ENCODE data around the gene CELSR1. TPM values are rescaled to one million over a fixed set of nuclear protein-coding genes. Genes with fewer than 3 reads are reported as not detected.

The CELSR1 gene
- total RNA-seq, 1 donor from 2014 or later: 2.1 TPM

DNA sequence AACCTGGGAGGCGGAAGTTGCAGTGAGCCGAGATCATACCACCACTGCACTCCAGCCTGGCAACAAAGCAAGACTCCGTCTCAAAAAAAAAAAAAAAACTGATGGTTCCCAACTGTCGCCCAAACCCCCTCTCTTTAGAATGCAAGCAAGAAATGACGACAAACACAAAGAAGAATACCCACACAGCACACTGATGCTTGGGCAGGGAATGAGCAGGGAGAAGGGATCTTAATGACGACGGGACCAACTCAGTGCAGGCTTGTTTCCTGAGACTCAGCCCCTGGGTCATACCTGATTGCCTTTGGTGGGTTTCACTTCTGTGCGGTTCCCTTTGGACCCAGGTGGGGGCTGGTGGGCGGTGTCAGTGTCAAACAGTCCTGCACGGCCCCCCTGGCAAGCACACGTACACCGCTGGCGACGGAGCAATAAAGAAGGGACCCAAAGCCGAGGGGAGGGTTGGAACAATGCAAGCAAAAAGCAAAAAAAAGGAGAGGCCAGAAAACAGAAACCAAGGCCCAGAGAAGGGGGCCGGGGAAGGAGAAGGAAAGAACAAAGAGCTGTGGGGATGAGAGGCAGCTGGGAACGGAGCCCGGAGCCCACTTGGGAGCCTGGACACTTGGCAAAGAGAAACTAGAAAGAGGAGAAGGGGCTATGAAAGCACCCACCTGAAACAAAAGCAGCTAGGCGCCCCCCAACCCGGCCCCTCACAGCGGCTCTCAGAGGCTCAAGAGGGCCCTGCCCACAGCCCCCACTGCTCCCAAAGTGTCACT lies 99.6 kb downstream of the CELSR1 start:
- Histone ChIP-seq H3K9me3 (ENCODE audit: control insufficient read depth in 3 of 3, low read length in 3 of 3) (no peaks in the 10 kb centered on the region), H3K27me3 (ENCODE audit: control insufficient read depth in 3 of 3, insufficient read depth in 3 of 3, low read length in 3 of 3) (peaks cover 6 to 20% (median 15%) of the 10 kb centered on the region in 3 donors), H3K36me3 (ENCODE audit: control insufficient read depth in 3 of 3, insufficient read depth in 3 of 3, low read length in 3 of 3) (no peaks in the 10 kb centered on the region), H3K27ac (ENCODE audit: low read depth, low read length) (no peak overlapping the region), H3K4me3 (ENCODE audit: low read length in 3 of 3) (no peak overlapping the region), H3K4me1 (ENCODE audit: control insufficient read depth in 3 of 3, insufficient read depth in 3 of 3, low read length in 3 of 3) (no peaks in the 10 kb centered on the region), H3K9ac (ENCODE audit: low read depth in 1 of 3, low read length in 3 of 3) (no peak overlapping the region)

- peaks cover 8 to 25% (median 19%) of the 10 kb centered on the region in 3 donors for H3K27me3 ChIP-seq (ENCODE audit: control insufficient read depth in 3 of 3, insufficient read depth in 3 of 3, low read length in 3 of 3)
- H3K4me1 ChIP-seq (ENCODE audit: control insufficient read depth in 3 of 3, insufficient read depth in 3 of 3, low read length in 3 of 3): no peaks in the 10 kb centered on the region
- H3K4me3 ChIP-seq (ENCODE audit: low read length in 3 of 3): no peak overlapping the region
- no peak overlapping the region for H3K27ac ChIP-seq (ENCODE audit: low read depth, low read length)
- no peak overlapping the region for H3K9ac ChIP-seq (ENCODE audit: low read depth in 1 of 3, low read length in 3 of 3)
- H3K9me3 ChIP-seq (ENCODE audit: control insufficient read depth in 3 of 3, low read length in 3 of 3): no peaks in the 10 kb centered on the region
- no peaks in the 10 kb centered on the region for H3K36me3 ChIP-seq (ENCODE audit: control insufficient read depth in 3 of 3, insufficient read depth in 3 of 3, low read length in 3 of 3)
Observed at GRCh38 chr22:46436595-46437175, 100.7 kb downstream of the CELSR1 start.

GRCh38 chr22:46433318-46433717 lies 104.1 kb downstream of the CELSR1 start:
- Histone ChIP-seq H3K4me1 (ENCODE audit: control insufficient read depth in 3 of 3, insufficient read depth in 3 of 3, low read length in 3 of 3) (no peaks in the 10 kb centered on the region), H3K9ac (ENCODE audit: low read depth in 1 of 3, low read length in 3 of 3) (no peak overlapping the region), H3K4me3 (ENCODE audit: low read length in 3 of 3) (no peak overlapping the region), H3K9me3 (ENCODE audit: control insufficient read depth in 3 of 3, low read length in 3 of 3) (no peaks in the 10 kb centered on the region), H3K27ac (ENCODE audit: low read depth, low read length) (no peak overlapping the region), H3K36me3 (ENCODE audit: control insufficient read depth in 3 of 3, insufficient read depth in 3 of 3, low read length in 3 of 3) (no peaks in the 10 kb centered on the region), H3K27me3 (ENCODE audit: control insufficient read depth in 3 of 3, insufficient read depth in 3 of 3, low read length in 3 of 3) (peaks cover 16 to 45% (median 37%) of the 10 kb centered on the region in 3 donors)

GRCh38 chr22:46432164-46433068 lies 105.0 kb downstream of the CELSR1 start:
- Histone ChIP-seq H3K27ac (ENCODE audit: low read depth, low read length) (no peak overlapping the region), H3K9me3 (ENCODE audit: control insufficient read depth in 3 of 3, low read length in 3 of 3) (no peaks in the 10 kb centered on the region), H3K9ac (ENCODE audit: low read depth in 1 of 3, low read length in 3 of 3) (no peak overlapping the region), H3K4me3 (ENCODE audit: low read length in 3 of 3) (peak overlapping the region; percentile 49 to 67 (median 54)), H3K27me3 (ENCODE audit: control insufficient read depth in 3 of 3, insufficient read depth in 3 of 3, low read length in 3 of 3) (peaks cover 16 to 45% (median 38%) of the 10 kb centered on the region in 3 donors), H3K36me3 (ENCODE audit: control insufficient read depth in 3 of 3, insufficient read depth in 3 of 3, low read length in 3 of 3) (no peaks in the 10 kb centered on the region), H3K4me1 (ENCODE audit: control insufficient read depth in 3 of 3, insufficient read depth in 3 of 3, low read length in 3 of 3) (no peaks in the 10 kb centered on the region)

DNA sequence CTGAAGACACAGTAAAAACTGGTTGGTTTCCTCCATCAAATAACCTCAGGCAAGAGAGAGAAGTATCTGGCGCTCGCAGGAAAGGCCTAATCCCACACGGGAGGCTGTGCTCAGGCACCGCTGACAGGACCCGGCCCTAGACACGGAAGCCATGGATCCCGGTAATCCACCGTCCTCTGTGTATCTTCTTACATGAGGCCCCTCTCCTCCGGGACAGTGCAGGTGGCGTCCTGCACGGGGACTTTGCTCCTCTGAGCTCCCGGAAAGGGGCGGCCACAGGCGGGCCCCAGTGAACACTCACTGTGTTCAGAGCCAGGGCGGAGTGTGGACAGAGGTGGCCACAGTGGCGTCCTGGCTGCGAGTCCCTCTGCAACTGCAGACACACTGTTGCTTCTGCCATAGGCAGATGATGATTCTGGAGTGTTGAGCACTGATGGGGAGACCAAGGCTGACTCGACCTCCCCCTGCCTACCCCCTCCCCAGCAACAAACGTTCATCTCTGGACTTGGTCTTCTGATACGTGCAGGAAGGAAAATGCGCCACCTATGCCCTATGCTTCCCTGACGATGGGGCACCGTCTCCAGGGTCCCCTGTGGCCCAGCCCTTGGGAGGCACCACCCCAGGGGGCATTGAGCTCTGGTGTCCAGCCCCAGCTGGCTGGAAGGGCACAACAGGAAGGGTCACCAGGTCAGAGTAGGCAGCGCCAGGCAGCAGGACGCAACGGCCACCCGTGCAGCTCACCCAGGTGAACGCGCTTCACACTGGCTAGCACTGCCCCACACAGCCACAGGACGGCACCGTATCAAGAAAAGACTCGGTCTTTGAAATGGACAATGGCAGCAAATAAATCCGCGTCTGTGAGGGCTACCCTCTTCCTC lies 106.2 kb downstream of the CELSR1 start:
- H3K4me1 ChIP-seq (ENCODE audit: control insufficient read depth in 3 of 3, insufficient read depth in 3 of 3, low read length in 3 of 3): no peaks in the 10 kb centered on the region
- H3K9me3 ChIP-seq (ENCODE audit: control insufficient read depth in 3 of 3, low read length in 3 of 3): no peaks in the 10 kb centered on the region
- no peak overlapping the region for H3K4me3 ChIP-seq (ENCODE audit: low read length in 3 of 3)
- no peak overlapping the region for H3K9ac ChIP-seq (ENCODE audit: low read depth in 1 of 3, low read length in 3 of 3)
- peaks cover 16 to 42% (median 34%) of the 10 kb centered on the region in 3 donors for H3K27me3 ChIP-seq (ENCODE audit: control insufficient read depth in 3 of 3, insufficient read depth in 3 of 3, low read length in 3 of 3)
- no peak overlapping the region for H3K27ac ChIP-seq (ENCODE audit: low read depth, low read length)
- H3K36me3 ChIP-seq (ENCODE audit: control insufficient read depth in 3 of 3, insufficient read depth in 3 of 3, low read length in 3 of 3): no peaks in the 10 kb centered on the region

- peaks cover 16 to 38% (median 31%) of the 10 kb centered on the region in 3 donors for H3K27me3 ChIP-seq (ENCODE audit: control insufficient read depth in 3 of 3, insufficient read depth in 3 of 3, low read length in 3 of 3)
- no peaks in the 10 kb centered on the region for H3K9me3 ChIP-seq (ENCODE audit: control insufficient read depth in 3 of 3, low read length in 3 of 3)
- no peak overlapping the region for H3K9ac ChIP-seq (ENCODE audit: low read depth in 1 of 3, low read length in 3 of 3)
- no peak overlapping the region for H3K4me3 ChIP-seq (ENCODE audit: low read length in 3 of 3)
- H3K27ac ChIP-seq (ENCODE audit: low read depth, low read length): no peak overlapping the region
- H3K36me3 ChIP-seq (ENCODE audit: control insufficient read depth in 3 of 3, insufficient read depth in 3 of 3, low read length in 3 of 3): no peaks in the 10 kb centered on the region
- no peaks in the 10 kb centered on the region for H3K4me1 ChIP-seq (ENCODE audit: control insufficient read depth in 3 of 3, insufficient read depth in 3 of 3, low read length in 3 of 3)
Observed at GRCh38 chr22:46429325-46429853, 108.0 kb downstream of the CELSR1 start.

GRCh38 chr22:46428602-46429324 lies 108.7 kb downstream of the CELSR1 start:
- no peak overlapping the region for H3K4me3 ChIP-seq (ENCODE audit: low read length in 3 of 3)
- H3K9me3 ChIP-seq (ENCODE audit: control insufficient read depth in 3 of 3, low read length in 3 of 3): no peaks in the 10 kb centered on the region
- peaks cover 16 to 38% (median 31%) of the 10 kb centered on the region in 3 donors for H3K27me3 ChIP-seq (ENCODE audit: control insufficient read depth in 3 of 3, insufficient read depth in 3 of 3, low read length in 3 of 3)
- no peak overlapping the region for H3K9ac ChIP-seq (ENCODE audit: low read depth in 1 of 3, low read length in 3 of 3)
- no peak overlapping the region for H3K27ac ChIP-seq (ENCODE audit: low read depth, low read length)
- no peaks in the 10 kb centered on the region for H3K36me3 ChIP-seq (ENCODE audit: control insufficient read depth in 3 of 3, insufficient read depth in 3 of 3, low read length in 3 of 3)
- no peaks in the 10 kb centered on the region for H3K4me1 ChIP-seq (ENCODE audit: control insufficient read depth in 3 of 3, insufficient read depth in 3 of 3, low read length in 3 of 3)

- no peak overlapping the region for H3K4me3 ChIP-seq (ENCODE audit: low read length in 3 of 3)
- no peak overlapping the region for H3K27ac ChIP-seq (ENCODE audit: low read depth, low read length)
- no peaks in the 10 kb centered on the region for H3K4me1 ChIP-seq (ENCODE audit: control insufficient read depth in 3 of 3, insufficient read depth in 3 of 3, low read length in 3 of 3)
- H3K9ac ChIP-seq (ENCODE audit: low read depth in 1 of 3, low read length in 3 of 3): no peak overlapping the region
- no peaks in the 10 kb centered on the region for H3K9me3 ChIP-seq (ENCODE audit: control insufficient read depth in 3 of 3, low read length in 3 of 3)
- no peaks in the 10 kb centered on the region for H3K36me3 ChIP-seq (ENCODE audit: control insufficient read depth in 3 of 3, insufficient read depth in 3 of 3, low read length in 3 of 3)
- peaks cover 16 to 38% (median 31%) of the 10 kb centered on the region in 3 donors for H3K27me3 ChIP-seq (ENCODE audit: control insufficient read depth in 3 of 3, insufficient read depth in 3 of 3, low read length in 3 of 3)
Observed at GRCh38 chr22:46428171-46428570, 109.2 kb downstream of the CELSR1 start.
